Testis (tissue), 3 donors: ENCODE results near the gene CEP83. TPM values are rescaled to one million over a fixed set of nuclear protein-coding genes. Genes with fewer than 3 reads are reported as not detected.

Source experiments
- DNase-seq: peaks from one replicate; pipeline ENCODE4 v3.0.0-alpha.2; 2019
- H3K27ac ChIP-seq, 2 donors: fragments of 200-600 bp; sonication (generic); one replicate each; pipeline ENCODE4 v1.5.1; 2019
- H3K27me3 ChIP-seq: fragments of 200-600 bp; sonication (generic); one replicate; pipeline ENCODE4 v1.5.1; 2019
- H3K36me3 ChIP-seq: fragments of 200-600 bp; sonication (generic); one replicate; pipeline ENCODE4 v1.5.1; 2017; ENCODE audit warnings: low read depth; ENCODE audit errors: missing control alignments
- H3K4me1 ChIP-seq: fragments of 200-600 bp; sonication (generic); one replicate; pipeline ENCODE4 v1.5.1; 2019
- H3K4me3 ChIP-seq, 2 donors: fragments of 200-600 bp; sonication (generic); one replicate each; pipeline ENCODE4 v1.5.1; 2017 to 2019
- H3K9me3 ChIP-seq: fragments of 200-600 bp; sonication (generic); one replicate; pipeline ENCODE4 v1.5.1; 2017
- CTCF ChIP-seq, 3 experiments: fragments of 450-650 bp in 2 of 3; fragments of 200-600 bp in 1 of 3; sonication (generic) in 1 of 3; IDR thresholded peaks; one replicate each; pipeline ENCODE4 v1.5.1; 2016 to 2019; ENCODE audit warnings: antibody characterized with exemption in 3 of 3, mild to moderate bottlenecking in 2 of 3, moderate library complexity in 1 of 3
- POLR2A ChIP-seq: fragments of 450-650 bp; IDR thresholded peaks from one replicate; pipeline ENCODE4 v1.6.1; 2017; ENCODE audit warnings: antibody characterized with exemption, mild to moderate bottlenecking, moderate library complexity
- WGBS, 2 donors: methylation state at CpG; one replicate each; pipeline ENCODE4 v1.1.5; 2018; 5-methylcytosine and 5-hydroxymethylcytosine counted together
- intact Hi-C: fragments of 100-400 bp; cut with DNase I; formaldehyde crosslinking; loops from one replicate; pipeline ENCODE4 v1.15.1; 2023; ENCODE audit warnings: low total_unique reads
- polyA plus RNA-seq: library from polyadenylated mRNA; stranded (reverse); fragments of 350-450 nt; fragmentation: Illumina TruSeq; extraction: RNeasy Lipid Tissue Mini Kit (QIAGEN cat#74804); gene quantifications from one replicate; pipeline ENCODE4 v1.2.3, GENCODE V29; 2014; ENCODE audit warnings: low read depth, low replicate concordance; ENCODE audit not compliant: insufficient read depth
- total RNA-seq, 2 donors: library from RNA; depleted of rRNA; stranded (reverse); fragments of >200 nt; gene quantifications; one replicate each; pipeline ENCODE4 v1.2.3, GENCODE V29; 2016

CEP83 gene
- total and polyA plus RNA-seq, 3 donors from 2014 or later, result 17.9 to 64.1 (median 48.4) TPM

GRCh38 chr12:94277426-94278000 is 182.2 kb downstream of the CEP83 start:
- intact Hi-C loops, result no loop called here
- no peak for DNase-seq

GRCh38 chr12:94276725-94277124 is 182.9 kb downstream of the CEP83 start:
- Histone ChIP-seq H3K4me3 (no peak overlapping the region), H3K4me1 (no peaks in the 10 kb centered on the region), H3K27ac (no peak overlapping the region), H3K9me3 (no peaks in the 10 kb centered on the region), H3K36me3 (no peaks in the 10 kb centered on the region), H3K27me3 (no peaks in the 10 kb centered on the region)
- DNase-seq, result no peak
- intact Hi-C loops, result no loop called here
- 62 to 78% methylated on average over 6 of the region's 6 CpGs for WGBS, 2 donors
- TF ChIP-seq POLR2A, result no peak
- no peak for TF ChIP-seq CTCF (IDR thresholded peaks at IDR 0.05)

More at GRCh38 chr12:94277426-94278000, 182.2 kb downstream of the CEP83 start:
- no peak overlapping the region for H3K4me3 ChIP-seq
- 58 to 77% methylated on average over 8 to 9 of the region's 9 CpGs for WGBS, 2 donors
- TF ChIP-seq CTCF (IDR thresholded peaks at IDR 0.05), result no peak
- no peak for TF ChIP-seq POLR2A
- H3K27me3 ChIP-seq, result no peaks in the 10 kb centered on the region
- H3K9me3 ChIP-seq, result no peaks in the 10 kb centered on the region
- no peaks in the 10 kb centered on the region for H3K4me1 ChIP-seq
- no peaks in the 10 kb centered on the region for H3K36me3 ChIP-seq
- no peak overlapping the region for H3K27ac ChIP-seq

- no peak overlapping the region for H3K27ac ChIP-seq
- DNase-seq, result no peak
- no peaks in the 10 kb centered on the region for H3K4me1 ChIP-seq
- H3K27me3 ChIP-seq, result no peaks in the 10 kb centered on the region
- no peak overlapping the region for H3K4me3 ChIP-seq
- 81 to 92% methylated on average over 3 of the region's 3 CpGs for WGBS, 2 donors
- intact Hi-C loops, result no loop called here
- TF ChIP-seq CTCF (IDR thresholded peaks at IDR 0.05) (no peak), POLR2A (no peak)
- no peaks in the 10 kb centered on the region for H3K36me3 ChIP-seq
- no peaks in the 10 kb centered on the region for H3K9me3 ChIP-seq
These were observed 186.4 kb downstream of the CEP83 start for GRCh38 chr12:94273272-94273671.

- intact Hi-C loops, result no loop called here
- 93 to 95% methylated on average over 3 to 5 of the region's 5 CpGs for WGBS, 2 donors
- no peak overlapping the region for H3K4me3 ChIP-seq
- no peaks in the 10 kb centered on the region for H3K36me3 ChIP-seq
- no peaks in the 10 kb centered on the region for H3K27me3 ChIP-seq
- TF ChIP-seq CTCF (IDR thresholded peaks at IDR 0.05), result no peak
- DNase-seq, result no peak
- no peak overlapping the region for H3K27ac ChIP-seq
- H3K4me1 ChIP-seq, result no peaks in the 10 kb centered on the region
- H3K9me3 ChIP-seq, result no peaks in the 10 kb centered on the region
These were observed 187.4 kb downstream of the CEP83 start for GRCh38 chr12:94272280-94272679.

DNA sequence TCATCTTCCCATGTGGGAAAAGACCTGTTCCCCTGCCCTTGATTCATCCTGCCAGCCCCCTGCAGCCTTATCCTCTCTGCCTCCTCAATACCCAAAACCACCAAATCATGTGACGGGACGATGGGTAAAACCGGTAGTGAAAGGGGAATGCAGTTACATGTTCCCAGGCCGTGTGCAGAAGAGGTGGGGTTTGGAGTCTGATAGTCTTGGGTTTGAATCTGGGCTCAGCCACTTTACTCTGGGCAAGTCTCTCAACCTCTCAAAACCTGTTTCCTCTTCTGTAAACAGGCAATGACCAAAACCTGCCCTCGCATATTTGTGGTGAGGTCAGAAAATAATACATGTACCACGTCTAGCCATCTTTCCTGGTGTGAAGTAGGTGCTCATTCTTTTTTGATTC is 188.3 kb downstream of the CEP83 start:
- H3K9me3 ChIP-seq, result no peaks in the 10 kb centered on the region
- TF ChIP-seq CTCF (IDR thresholded peaks at IDR 0.05), result no peak
- H3K27ac ChIP-seq, result no peak overlapping the region
- H3K4me3 ChIP-seq, result no peak overlapping the region
- DNase-seq, result no peak
- intact Hi-C loops, result no loop called here
- no peaks in the 10 kb centered on the region for H3K36me3 ChIP-seq
- H3K27me3 ChIP-seq, result no peaks in the 10 kb centered on the region
- WGBS, 2 donors, result 80 to 81% methylated on average over 6 of the region's 6 CpGs
- H3K4me1 ChIP-seq, result no peaks in the 10 kb centered on the region
